Subcutaneous adipose tissue (tissue), 4 donors: ENCODE measurements around the gene PTPN14. TPM values are rescaled to one million over a fixed set of nuclear protein-coding genes. Genes with fewer than 3 reads are reported as not detected.

Experiments
- total RNA-seq, 4 donors: library from RNA; depleted of rRNA; stranded (reverse); fragments of >200 nt; gene quantifications; one replicate each; pipeline ENCODE4 v1.1.0, GENCODE V29; 2016
- TF ChIP-seq, protein P1 (sequence below): fragments of 450-650 bp; IDR thresholded peaks from one replicate; pipeline ENCODE4 v1.5.1; 2016; ENCODE audit warnings: low read depth, mild to moderate bottlenecking, control low read depth, antibody characterized with exemption, moderate library complexity

The PTPN14 gene
- total RNA-seq, 4 donors from 2014 or later = 13.1 to 39.2 (median 30.0) TPM

DNA sequence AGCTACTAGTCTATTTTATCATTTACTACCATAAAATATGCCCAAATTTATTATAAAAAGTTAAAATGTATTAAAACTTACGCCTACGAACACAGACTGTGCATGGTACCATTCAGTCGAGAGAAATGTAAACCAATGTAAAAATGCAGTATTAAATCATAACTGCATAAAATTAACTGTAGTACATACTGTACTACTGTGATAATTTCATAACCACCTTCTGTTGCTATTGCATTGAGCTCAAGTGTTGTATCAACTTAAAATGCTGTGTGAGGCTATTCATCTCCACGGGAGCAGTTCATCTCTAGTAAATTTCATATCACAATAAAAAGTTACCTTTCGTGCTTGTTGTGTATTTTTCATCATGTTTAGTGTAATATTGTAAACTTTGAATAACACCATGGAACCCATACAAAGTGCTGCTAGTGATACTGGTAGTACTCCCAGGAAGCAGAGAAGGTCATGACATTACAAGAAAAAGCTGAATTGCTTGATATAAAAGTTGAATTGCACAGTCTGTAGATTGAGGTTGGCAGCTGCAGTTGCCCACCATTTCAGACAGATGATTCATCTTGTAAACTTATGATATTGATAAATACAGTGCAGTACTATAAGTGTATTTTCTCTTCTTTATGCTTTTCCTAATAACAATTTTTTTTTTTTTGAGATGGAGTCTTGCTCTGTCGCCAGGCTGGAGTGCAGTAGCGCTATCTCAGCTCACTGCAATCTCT, 32.6 kb upstream of the PTPN14 start:
- TF ChIP-seq, protein P1, sequence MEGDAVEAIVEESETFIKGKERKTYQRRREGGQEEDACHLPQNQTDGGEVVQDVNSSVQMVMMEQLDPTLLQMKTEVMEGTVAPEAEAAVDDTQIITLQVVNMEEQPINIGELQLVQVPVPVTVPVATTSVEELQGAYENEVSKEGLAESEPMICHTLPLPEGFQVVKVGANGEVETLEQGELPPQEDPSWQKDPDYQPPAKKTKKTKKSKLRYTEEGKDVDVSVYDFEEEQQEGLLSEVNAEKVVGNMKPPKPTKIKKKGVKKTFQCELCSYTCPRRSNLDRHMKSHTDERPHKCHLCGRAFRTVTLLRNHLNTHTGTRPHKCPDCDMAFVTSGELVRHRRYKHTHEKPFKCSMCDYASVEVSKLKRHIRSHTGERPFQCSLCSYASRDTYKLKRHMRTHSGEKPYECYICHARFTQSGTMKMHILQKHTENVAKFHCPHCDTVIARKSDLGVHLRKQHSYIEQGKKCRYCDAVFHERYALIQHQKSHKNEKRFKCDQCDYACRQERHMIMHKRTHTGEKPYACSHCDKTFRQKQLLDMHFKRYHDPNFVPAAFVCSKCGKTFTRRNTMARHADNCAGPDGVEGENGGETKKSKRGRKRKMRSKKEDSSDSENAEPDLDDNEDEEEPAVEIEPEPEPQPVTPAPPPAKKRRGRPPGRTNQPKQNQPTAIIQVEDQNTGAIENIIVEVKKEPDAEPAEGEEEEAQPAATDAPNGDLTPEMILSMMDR = no peak

DNA sequence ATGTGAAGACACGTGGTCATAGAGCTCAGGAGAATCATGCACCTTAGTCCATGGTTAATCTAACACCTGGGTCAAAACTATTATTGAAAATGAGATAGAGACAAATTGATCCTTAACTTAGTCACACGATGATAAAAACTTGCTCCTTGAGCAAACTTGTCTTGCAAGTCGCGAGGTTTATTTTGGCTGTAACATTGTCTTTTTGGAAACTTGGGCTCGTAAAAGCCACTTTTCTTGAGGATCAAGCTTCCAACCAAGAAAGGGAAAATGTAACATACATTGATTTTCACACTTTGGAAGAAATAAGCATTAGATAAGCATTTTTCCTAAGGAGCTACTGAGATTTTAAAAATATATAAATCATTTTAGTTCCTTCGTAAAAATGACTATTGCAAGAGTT, 31.7 kb upstream of the PTPN14 start:
- TF ChIP-seq, protein P1 = no peak

DNA sequence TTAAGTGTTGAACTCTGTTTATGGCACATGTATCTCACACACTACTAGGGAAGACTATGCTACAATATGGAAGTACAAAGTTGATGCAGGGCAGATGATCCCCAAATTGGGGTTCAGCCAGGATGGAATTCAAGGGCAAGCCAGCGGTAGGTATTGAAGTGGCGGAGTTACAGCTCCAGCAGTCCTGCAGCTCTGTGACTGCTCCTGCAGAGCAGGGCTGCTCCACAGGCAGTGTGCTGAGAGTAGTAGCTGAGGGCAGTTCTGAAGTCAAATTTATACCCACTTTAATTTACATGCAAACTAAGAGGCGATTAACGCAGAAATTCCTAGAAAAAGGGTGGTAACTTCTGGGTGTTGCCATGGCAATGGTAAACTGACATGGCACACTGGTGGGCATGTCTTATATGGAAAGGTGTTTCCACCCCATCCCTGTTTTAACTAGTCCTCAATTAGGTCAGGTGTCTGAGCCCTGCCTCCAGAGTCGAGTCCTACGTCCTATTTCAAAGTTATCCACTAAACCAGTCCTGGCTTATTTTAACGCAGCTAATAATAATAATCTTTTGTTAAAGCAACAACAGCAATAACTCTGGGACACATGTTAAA, 31.0 kb upstream of the PTPN14 start:
- TF ChIP-seq, protein P1 = no peak

DNA sequence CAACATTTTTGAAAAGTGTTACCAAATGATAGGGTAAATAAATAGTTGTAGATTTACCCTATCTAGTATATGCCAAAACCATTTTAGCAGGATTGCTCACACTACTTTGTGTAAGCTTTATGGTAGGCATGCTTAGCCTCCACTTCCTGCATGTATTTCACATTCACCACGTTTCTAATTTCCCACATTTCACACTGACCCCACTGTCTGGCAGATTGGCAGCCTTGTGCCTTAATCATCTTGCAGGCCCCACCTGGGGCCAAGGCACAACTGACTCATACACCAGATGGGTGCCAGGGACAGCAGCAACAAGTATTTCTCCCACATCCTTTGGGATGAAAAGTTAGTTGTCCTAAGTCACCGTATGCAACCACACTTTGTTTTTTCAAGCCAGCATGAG, 30.4 kb upstream of the PTPN14 start:
- TF ChIP-seq, protein P1 = no peak

DNA sequence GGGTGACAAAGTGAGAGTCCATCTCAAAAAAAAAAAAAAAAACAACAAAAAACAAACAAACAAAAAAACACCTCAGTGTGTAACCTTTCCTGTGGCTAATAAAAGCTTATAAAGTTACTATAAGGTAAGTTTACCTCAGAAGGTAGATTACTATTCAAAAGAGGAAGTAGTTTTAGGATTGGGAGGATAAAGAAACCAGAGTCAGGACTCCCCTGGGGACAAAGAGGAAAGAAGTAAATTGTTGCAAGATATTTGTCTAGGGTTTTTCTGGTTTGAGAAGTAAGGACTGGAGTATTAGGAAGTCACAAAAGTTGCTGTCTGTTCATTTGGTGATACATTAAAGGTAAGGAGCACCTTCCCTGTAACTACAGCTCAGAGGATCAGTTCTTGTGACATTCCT, 27.8 kb upstream of the PTPN14 start:
- TF ChIP-seq, protein P1 = no peak

DNA sequence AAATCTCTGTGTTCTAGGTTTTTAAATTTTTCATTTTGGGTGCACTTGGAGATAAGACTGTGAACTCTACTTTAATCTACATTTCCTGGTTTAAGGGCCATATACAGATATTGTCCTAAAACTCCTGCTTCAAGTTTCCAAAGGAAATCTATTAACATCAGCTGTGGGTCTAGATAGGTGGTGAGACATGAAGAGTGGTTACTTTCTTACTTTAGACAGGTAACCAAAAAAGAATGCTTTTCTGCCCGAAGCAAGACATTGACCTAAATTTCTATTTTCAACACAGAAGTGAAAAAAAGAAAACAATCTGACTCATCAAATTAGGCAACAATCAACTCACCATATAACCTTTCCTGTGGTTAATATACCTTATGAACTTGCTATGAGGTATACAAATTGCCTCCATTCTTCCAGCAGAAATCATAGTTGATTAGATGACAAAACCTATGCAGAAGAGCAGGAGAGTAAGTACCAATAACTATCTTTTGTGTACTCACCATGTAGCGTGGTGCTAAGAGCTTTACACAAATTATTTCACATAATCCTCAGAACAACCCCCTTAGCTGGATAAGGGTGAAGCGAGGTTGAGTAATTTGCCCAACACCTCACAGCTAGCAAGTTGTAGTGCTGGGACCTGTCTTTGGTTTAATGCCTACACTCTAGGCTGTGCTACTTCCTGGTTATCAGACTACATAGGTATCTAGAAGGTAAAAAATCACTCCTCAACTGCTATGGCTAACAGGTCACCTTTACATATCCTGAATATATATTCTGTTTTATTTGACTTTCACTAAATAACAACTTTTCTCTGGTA, 23.4 kb upstream of the PTPN14 start:
- TF ChIP-seq, protein P1 = no peak
